IPS-18a (cell line): ENCODE results near the gene TEAD1.

Experiments
- H3K27ac ChIP-seq: one replicate; pipeline ENCODE4 v1.5.1; 2013; ENCODE audit warnings: low read length
- H3K27me3 ChIP-seq: one replicate; pipeline ENCODE4 v1.6.1; 2013; ENCODE audit warnings: mild to moderate bottlenecking, low read length; ENCODE audit not compliant: control insufficient read depth, insufficient read depth
- H3K36me3 ChIP-seq: one replicate; pipeline ENCODE4 v1.6.1; 2013; ENCODE audit warnings: low read depth, low read length; ENCODE audit not compliant: control insufficient read depth
- H3K4me1 ChIP-seq: one replicate; pipeline ENCODE4 v1.6.1; 2013; ENCODE audit warnings: low read depth, low read length; ENCODE audit not compliant: control insufficient read depth
- H3K4me3 ChIP-seq: one replicate; pipeline ENCODE4 v1.5.1; 2013; ENCODE audit warnings: low read length
- H3K9ac ChIP-seq: one replicate; pipeline ENCODE4 v1.6.1; 2013; ENCODE audit warnings: mild to moderate bottlenecking, low read length, moderate library complexity
- H3K9me3 ChIP-seq: one replicate; pipeline ENCODE4 v1.6.1; 2013; ENCODE audit warnings: low read depth, low read length; ENCODE audit not compliant: control insufficient read depth

Gene TEAD1

GRCh38 chr11:12687216-12687623 lies 13.0 kb downstream of the TEAD1 start:
- H3K4me3 ChIP-seq, result peak overlapping the region; percentile 7

GRCh38 chr11:12687740-12688139 lies 13.5 kb downstream of the TEAD1 start:
- H3K9ac ChIP-seq, result no peak overlapping the region
- H3K9me3 ChIP-seq, result no peaks in the 10 kb centered on the region
- H3K4me1 ChIP-seq, result peaks cover 79% of the 10 kb centered on the region
- peaks cover 40% of the 10 kb centered on the region for H3K27me3 ChIP-seq
- H3K27ac ChIP-seq, result no peak overlapping the region
- peak overlapping the region; percentile 7 for H3K4me3 ChIP-seq
- no peaks in the 10 kb centered on the region for H3K36me3 ChIP-seq

More at GRCh38 chr11:12687216-12687623, 13.0 kb downstream of the TEAD1 start:
- Histone ChIP-seq H3K9ac (no peak overlapping the region), H3K4me1 (peaks cover 79% of the 10 kb centered on the region), H3K27me3 (peaks cover 40% of the 10 kb centered on the region), H3K9me3 (no peaks in the 10 kb centered on the region), H3K36me3 (no peaks in the 10 kb centered on the region), H3K27ac (no peak overlapping the region)

GRCh38 chr11:12689029-12689755 lies 15.0 kb downstream of the TEAD1 start:
- peaks cover 78% of the 10 kb centered on the region for H3K4me1 ChIP-seq
- H3K27ac ChIP-seq, result no peak overlapping the region
- H3K9ac ChIP-seq, result no peak overlapping the region
- no peaks in the 10 kb centered on the region for H3K36me3 ChIP-seq
- H3K9me3 ChIP-seq, result no peaks in the 10 kb centered on the region
- peaks cover 40% of the 10 kb centered on the region for H3K27me3 ChIP-seq
- H3K4me3 ChIP-seq, result no peak overlapping the region

- no peak overlapping the region for H3K9ac ChIP-seq
- H3K4me1 ChIP-seq, result peaks cover 78% of the 10 kb centered on the region
- H3K27ac ChIP-seq, result no peak overlapping the region
- no peaks in the 10 kb centered on the region for H3K36me3 ChIP-seq
- H3K27me3 ChIP-seq, result peaks cover 31% of the 10 kb centered on the region
- H3K9me3 ChIP-seq, result no peaks in the 10 kb centered on the region
- no peak overlapping the region for H3K4me3 ChIP-seq
These were observed 16.4 kb downstream of the TEAD1 start for GRCh38 chr11:12690663-12691062.

- H3K36me3 ChIP-seq, result no peaks in the 10 kb centered on the region
- H3K27ac ChIP-seq, result no peak overlapping the region
- no peak overlapping the region for H3K4me3 ChIP-seq
- peaks cover 71% of the 10 kb centered on the region for H3K4me1 ChIP-seq
- H3K9me3 ChIP-seq, result no peaks in the 10 kb centered on the region
- no peak overlapping the region for H3K9ac ChIP-seq
- peaks cover 23% of the 10 kb centered on the region for H3K27me3 ChIP-seq
These were observed 17.3 kb downstream of the TEAD1 start for GRCh38 chr11:12691473-12691872.

GRCh38 chr11:12692229-12693075 lies 18.2 kb downstream of the TEAD1 start:
- H3K27me3 ChIP-seq, result peaks cover 15% of the 10 kb centered on the region
- H3K4me3 ChIP-seq, result no peak overlapping the region
- H3K27ac ChIP-seq, result no peak overlapping the region
- H3K36me3 ChIP-seq, result no peaks in the 10 kb centered on the region
- H3K4me1 ChIP-seq, result peaks cover 64% of the 10 kb centered on the region
- no peak overlapping the region for H3K9ac ChIP-seq
- H3K9me3 ChIP-seq, result no peaks in the 10 kb centered on the region

- H3K27me3 ChIP-seq, result peaks cover 12% of the 10 kb centered on the region
- no peaks in the 10 kb centered on the region for H3K36me3 ChIP-seq
- H3K4me3 ChIP-seq, result no peak overlapping the region
- no peaks in the 10 kb centered on the region for H3K9me3 ChIP-seq
- H3K9ac ChIP-seq, result no peak overlapping the region
- peaks cover 64% of the 10 kb centered on the region for H3K4me1 ChIP-seq
- no peak overlapping the region for H3K27ac ChIP-seq
These were observed 18.9 kb downstream of the TEAD1 start for GRCh38 chr11:12693094-12693478.

GRCh38 chr11:12693479-12694182 lies 19.4 kb downstream of the TEAD1 start:
- Histone ChIP-seq H3K9ac (no peak overlapping the region), H3K9me3 (no peaks in the 10 kb centered on the region), H3K4me3 (no peak overlapping the region), H3K27ac (peak overlapping the region; percentile 12), H3K27me3 (peaks cover 6% of the 10 kb centered on the region), H3K4me1 (peaks cover 64% of the 10 kb centered on the region), H3K36me3 (no peaks in the 10 kb centered on the region)

- H3K36me3 ChIP-seq, result no peaks in the 10 kb centered on the region
- H3K27me3 ChIP-seq, result peaks cover under 1% of the 10 kb centered on the region
- H3K4me3 ChIP-seq, result no peak overlapping the region
- H3K9ac ChIP-seq, result no peak overlapping the region
- no peak overlapping the region for H3K27ac ChIP-seq
- peaks cover 63% of the 10 kb centered on the region for H3K4me1 ChIP-seq
- no peaks in the 10 kb centered on the region for H3K9me3 ChIP-seq
These were observed 19.9 kb downstream of the TEAD1 start for GRCh38 chr11:12694183-12694531.

GRCh38 chr11:12695221-12695794 lies 21.1 kb downstream of the TEAD1 start:
- Histone ChIP-seq H3K4me1 (peaks cover 63% of the 10 kb centered on the region), H3K9ac (no peak overlapping the region), H3K4me3 (no peak overlapping the region), H3K27me3 (no peaks in the 10 kb centered on the region), H3K9me3 (no peaks in the 10 kb centered on the region), H3K27ac (no peak overlapping the region), H3K36me3 (no peaks in the 10 kb centered on the region)

GRCh38 chr11:12695873-12696272 lies 21.7 kb downstream of the TEAD1 start:
- no peaks in the 10 kb centered on the region for H3K36me3 ChIP-seq
- H3K4me3 ChIP-seq, result no peak overlapping the region
- no peak overlapping the region for H3K9ac ChIP-seq
- no peaks in the 10 kb centered on the region for H3K27me3 ChIP-seq
- H3K4me1 ChIP-seq, result peaks cover 64% of the 10 kb centered on the region
- no peaks in the 10 kb centered on the region for H3K9me3 ChIP-seq
- H3K27ac ChIP-seq, result no peak overlapping the region
